PC-3 (cell line): ENCODE data around the gene ZMYND11.

ENCODE experiments used
- EZH2 ChIP-seq: fragments of 300-600 bp; sonication (generic); IDR thresholded peaks from one replicate; pipeline ENCODE4 v1.6.1; 2017; ENCODE audit warnings: antibody characterized with exemption, mild to moderate bottlenecking, low read length; ENCODE audit not compliant: unreplicated experiment
- EZH2phosphoT487 ChIP-seq: fragments of 300-600 bp; sonication (generic); IDR thresholded peaks from 2 replicates; pipeline ENCODE4 v1.6.1; 2018; ENCODE audit warnings: mild to moderate bottlenecking, antibody characterized with exemption, low read length, borderline replicate concordance
- TF ChIP-seq, protein P1 (sequence below): fragments of 300-600 bp; sonication (generic); conservative IDR thresholded peaks from 2 replicates; pipeline ENCODE4 v1.5.1; 2017; ENCODE audit warnings: antibody characterized with exemption, low read depth, mild to moderate bottlenecking, low read length

- TF ChIP-seq, protein P1, sequence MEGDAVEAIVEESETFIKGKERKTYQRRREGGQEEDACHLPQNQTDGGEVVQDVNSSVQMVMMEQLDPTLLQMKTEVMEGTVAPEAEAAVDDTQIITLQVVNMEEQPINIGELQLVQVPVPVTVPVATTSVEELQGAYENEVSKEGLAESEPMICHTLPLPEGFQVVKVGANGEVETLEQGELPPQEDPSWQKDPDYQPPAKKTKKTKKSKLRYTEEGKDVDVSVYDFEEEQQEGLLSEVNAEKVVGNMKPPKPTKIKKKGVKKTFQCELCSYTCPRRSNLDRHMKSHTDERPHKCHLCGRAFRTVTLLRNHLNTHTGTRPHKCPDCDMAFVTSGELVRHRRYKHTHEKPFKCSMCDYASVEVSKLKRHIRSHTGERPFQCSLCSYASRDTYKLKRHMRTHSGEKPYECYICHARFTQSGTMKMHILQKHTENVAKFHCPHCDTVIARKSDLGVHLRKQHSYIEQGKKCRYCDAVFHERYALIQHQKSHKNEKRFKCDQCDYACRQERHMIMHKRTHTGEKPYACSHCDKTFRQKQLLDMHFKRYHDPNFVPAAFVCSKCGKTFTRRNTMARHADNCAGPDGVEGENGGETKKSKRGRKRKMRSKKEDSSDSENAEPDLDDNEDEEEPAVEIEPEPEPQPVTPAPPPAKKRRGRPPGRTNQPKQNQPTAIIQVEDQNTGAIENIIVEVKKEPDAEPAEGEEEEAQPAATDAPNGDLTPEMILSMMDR, result no peak
- TF ChIP-seq EZH2, result no peak
- TF ChIP-seq EZH2phosphoT487, result no peak
Measured at GRCh38 chr10:266974-267425, 131.7 kb downstream of the ZMYND11 start.
